Stimulated activated naive CD8-positive, alpha-beta T cell treated with anti-CD3 and anti-CD28 coated beads, Interleukin-15, Interleukin-2, amounts not matched to agents 100 U/mL and 50 U/mL, for 24 hours (primary cell): Measurements from ENCODE around the gene ABHD10.
"Not testable (repeated sequence)": the region's sequence is repeated elsewhere in the genome, so short reads cannot be mapped to it uniquely, and the experiment has no call there.

Experiments
- ATAC-seq: fragments of 150-1000 bp; cut with Tn5 transposase; one replicate; pipeline ENCODE4 v1.10.0; 2021
- DNase-seq: peaks from one replicate; pipeline ENCODE4 v3.0.0; 2021

Gene ABHD10

DNA sequence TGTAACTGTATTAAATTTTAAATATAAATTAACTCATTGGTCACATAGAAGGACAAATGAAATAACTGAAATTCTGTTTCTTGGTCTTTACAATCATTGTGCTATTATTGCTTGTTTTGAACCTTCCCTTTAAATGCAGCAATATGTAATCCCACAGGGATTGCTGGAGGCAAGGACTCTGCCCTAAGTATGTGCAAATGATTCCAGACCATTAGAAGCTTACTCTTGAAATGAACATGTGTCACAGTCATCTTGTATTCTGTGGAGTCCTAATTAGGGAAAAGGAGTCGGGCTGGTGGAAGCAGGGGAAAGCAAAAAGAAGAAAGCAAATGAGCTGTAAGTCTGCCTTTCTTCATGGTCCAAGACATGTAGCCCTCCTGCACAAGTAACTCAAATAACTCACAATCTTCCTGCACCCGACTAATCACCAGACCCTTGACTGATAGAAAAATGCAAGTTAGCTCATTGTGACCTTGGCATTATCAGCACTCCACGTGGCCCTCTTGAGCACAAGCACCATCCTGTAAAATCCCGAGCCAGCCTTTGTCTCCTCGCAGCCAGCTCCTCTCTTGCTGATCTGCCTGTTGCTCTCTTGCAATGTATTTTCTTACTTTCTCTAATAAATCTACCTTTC lies 53.4 kb downstream of the ABHD10 start:
- ATAC-seq = no peak
- DNase-seq = no peak

DNA sequence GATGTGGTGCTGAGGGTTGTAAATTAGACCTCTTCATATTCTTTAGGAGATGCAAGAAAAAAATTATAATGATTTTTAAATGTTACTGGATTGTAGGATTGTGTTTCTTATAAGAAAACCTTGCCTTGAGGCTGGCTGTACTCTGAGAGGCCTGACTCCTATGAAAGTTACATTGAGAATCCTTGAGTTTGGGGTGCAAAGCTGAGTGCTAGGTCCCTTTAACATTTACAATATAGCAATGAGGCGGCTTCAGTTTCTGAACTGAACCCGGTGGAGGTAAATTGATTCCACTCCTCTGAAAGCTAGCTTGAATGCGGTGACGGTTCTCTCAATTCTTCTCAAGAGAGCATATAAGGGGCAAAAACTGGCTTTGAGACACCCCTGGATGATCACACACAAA lies 55.6 kb downstream of the ABHD10 start, which contains the start of gene TMPRSS7:
Gene TMPRSS7 (plus strand): TSS at position 301 of the 400 bp plus-strand sequence. CDS start 110 bp downstream, outside the sequence.
- ATAC-seq (no peak), DNase-seq (no peak)

DNA sequence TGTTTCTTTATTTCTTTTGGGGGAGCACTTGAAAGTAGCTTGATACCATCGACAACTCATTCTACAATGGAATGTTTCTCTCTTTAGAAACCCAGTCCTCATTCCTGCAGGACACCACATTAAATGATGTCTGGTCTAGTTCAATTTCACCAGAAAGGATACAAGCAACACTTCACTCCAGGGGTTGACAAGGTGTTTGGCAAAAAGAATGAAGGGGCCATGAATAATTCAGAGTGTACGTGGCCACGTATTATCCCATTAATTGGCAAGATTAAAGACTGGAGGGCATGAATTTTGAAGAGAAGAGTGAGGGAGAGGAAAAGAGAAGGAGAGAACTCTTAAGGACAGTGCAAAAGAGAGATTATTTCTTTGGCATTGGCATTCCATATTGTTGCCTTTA lies 56.4 kb downstream of the ABHD10 start:
- DNase-seq (no peak), ATAC-seq (no peak)

DNA sequence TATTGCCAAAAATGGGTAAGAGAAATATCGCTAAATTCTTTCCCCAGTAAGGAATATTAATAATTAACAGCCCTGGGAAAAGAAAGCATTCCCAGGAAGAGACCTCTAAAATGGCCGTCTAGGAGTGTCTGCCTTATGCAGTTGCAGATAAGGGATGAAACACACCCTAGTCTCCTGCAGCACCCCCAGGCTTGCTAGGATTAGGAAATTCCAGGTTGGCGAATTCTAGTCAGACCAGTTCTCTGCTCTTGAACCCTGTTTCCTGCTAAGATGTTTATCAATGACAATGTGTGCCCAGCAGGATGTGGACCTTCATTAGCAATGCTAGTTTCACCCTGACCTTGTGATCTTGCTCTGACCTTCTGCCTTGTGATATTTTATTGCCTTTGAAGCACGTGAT lies 58.4 kb downstream of the ABHD10 start:
- ATAC-seq = not testable (repeated sequence)

DNA sequence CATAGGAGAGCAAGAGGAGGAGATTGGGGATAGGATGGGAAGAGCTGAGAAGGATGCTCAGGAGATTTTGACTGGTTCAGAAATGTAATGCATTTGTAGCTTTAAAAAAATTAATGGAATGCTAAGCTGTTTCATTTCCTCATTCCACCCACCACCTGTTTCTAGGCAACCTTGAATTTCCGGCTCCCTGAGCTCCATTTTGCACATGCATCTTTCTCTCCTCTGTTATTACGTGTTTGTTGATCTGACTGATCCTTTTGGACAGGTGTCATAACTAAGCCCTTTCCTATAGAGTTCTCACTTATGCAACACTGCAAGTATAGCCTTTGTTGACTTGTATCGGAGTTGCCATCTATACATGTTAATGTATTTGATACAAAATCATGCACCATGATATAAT lies 60.0 kb downstream of the ABHD10 start:
- no peak for ATAC-seq
- DNase-seq = no peak

More for the DNA sequence above, 58.4 kb downstream of the ABHD10 start:
- not testable (repeated sequence) for DNase-seq

DNA sequence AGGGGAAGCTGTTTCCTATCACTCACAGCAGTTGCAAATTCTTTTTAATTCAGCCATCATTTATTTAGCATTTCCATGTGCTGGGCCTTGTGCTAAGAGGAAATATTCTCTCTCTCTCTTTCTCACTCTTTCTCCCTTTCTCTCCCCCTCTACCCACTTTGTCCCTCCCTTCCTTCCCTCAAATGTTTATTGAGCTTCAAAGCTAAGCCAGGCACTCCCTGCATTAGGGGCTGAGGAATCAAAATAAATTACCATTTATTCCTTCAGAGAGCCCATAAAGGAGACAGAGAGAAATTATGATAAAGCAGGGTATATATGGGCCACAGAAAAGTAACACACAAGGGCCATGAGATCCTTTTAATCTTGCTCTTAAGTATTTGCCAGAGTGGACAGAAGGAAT lies 62.5 kb downstream of the ABHD10 start:
- DNase-seq = no peak

DNA sequence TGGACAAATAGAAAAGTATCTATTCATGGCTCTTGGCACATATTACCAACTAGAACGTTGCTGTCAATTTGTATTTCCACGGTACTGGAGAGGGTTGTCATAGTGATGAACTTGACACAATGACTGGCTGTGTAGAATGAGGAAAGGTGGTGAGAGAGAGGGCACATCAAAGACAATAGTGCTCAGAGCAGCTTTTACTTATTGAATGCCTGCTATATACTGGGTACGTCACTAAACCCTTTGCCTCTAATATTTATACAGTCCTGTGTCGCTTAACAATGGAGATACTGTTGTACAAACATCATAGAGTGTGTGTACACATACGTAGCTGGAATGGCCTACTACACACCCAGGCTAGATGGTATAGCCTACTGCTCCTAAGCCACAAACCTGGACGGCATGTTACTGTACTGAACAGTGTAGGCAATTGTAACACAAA lies 64.0 kb downstream of the ABHD10 start:
- ATAC-seq (peak; percentile 32), DNase-seq (no peak)

More for the DNA sequence above, 62.5 kb downstream of the ABHD10 start:
- no peak for ATAC-seq
